Chondrocyte (in vitro differentiated cells): ENCODE results near the gene MOXD1. TPM values are rescaled to one million over a fixed set of nuclear protein-coding genes. Genes with fewer than 3 reads are reported as not detected.
"Not testable (repeated sequence)": the region's sequence is repeated elsewhere in the genome, so short reads cannot be mapped to it uniquely, and the experiment has no call there.

ENCODE experiments used
- DNase-seq: peaks from one replicate; pipeline ENCODE4 v3.0.0; 2021; ENCODE audit warnings: mixed read lengths, low spot score
- H3K27ac Mint-ChIP-seq: one replicate; pipeline ENCODE4 v1.8.0; 2021; ENCODE audit warnings: mild to moderate bottlenecking, moderate library complexity, mixed read lengths; ENCODE audit not compliant: unreplicated experiment
- H3K27me3 Mint-ChIP-seq: 2 replicates; pipeline ENCODE4 v1.8.0; 2021; ENCODE audit warnings: low read depth, mixed read lengths
- H3K36me3 Mint-ChIP-seq: 2 replicates; pipeline ENCODE4 v1.8.0; 2021; ENCODE audit warnings: low read depth, mixed read lengths
- H3K4me1 Mint-ChIP-seq: 2 replicates; pipeline ENCODE4 v1.8.0; 2021; ENCODE audit warnings: low read depth, mild to moderate bottlenecking, mixed read lengths
- H3K4me3 Mint-ChIP-seq: one replicate; pipeline ENCODE4 v1.8.0; 2021; ENCODE audit warnings: mild to moderate bottlenecking, moderate library complexity, mixed read lengths; ENCODE audit not compliant: unreplicated experiment
- H3K9me3 Mint-ChIP-seq: 2 replicates; pipeline ENCODE4 v1.8.0; 2021; ENCODE audit warnings: low read depth, mixed read lengths
- CTCF ChIP-seq: fragments of 200-600 bp; sonication (generic); IDR thresholded peaks from 2 replicates; pipeline ENCODE4 v1.5.0; 2021; ENCODE audit warnings: antibody characterized with exemption, mild to moderate bottlenecking, moderate library complexity
- total RNA-seq: library from RNA; stranded (reverse); gene quantifications from 3 replicates; pipeline ENCODE4 v1.2.1, GENCODE V29; 2021

Gene MOXD1
- total RNA-seq, 1 donor from 2014 or later, result 9.0 TPM

DNA sequence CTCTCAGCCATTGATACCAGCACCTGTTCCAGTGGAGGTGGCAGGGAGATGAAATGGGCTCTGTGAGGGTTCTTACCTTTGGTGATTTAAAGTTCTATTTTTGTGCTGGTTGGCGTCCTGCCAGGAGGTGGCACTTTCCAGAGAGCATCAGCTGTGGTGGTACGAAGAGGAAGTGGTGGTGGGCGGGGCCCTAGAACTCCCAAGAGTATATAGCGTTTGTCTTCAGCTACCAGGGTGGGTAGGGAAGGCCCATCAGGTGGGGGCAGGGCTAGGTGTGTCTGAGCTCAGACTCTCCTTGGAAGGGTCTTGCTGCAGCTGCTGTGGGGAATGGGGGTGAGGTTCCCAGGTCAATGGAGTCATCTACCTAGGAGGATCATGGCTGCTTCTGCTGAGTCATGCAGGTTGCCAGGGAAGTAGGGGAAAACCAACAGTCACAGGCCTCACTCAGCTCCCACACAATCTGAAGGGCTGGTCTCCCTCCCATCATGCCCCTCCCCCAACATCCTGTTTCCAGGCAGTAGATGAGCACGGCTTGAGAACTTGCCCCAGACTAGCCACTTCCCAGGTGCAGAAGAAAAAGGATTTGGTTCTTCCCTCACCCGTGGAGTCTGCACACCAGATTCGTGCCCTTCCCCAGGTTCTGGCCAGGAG is 46.6 kb downstream of the MOXD1 start:
- H3K27me3 Mint-ChIP-seq, result no peaks in the 10 kb centered on the region
- peaks cover 3% of the 10 kb centered on the region for H3K4me1 Mint-ChIP-seq
- no peak for TF ChIP-seq CTCF
- H3K36me3 Mint-ChIP-seq, result peaks cover 2% of the 10 kb centered on the region
- no peak overlapping the region for H3K27ac Mint-ChIP-seq
- DNase-seq, result no peak
- no peak overlapping the region for H3K4me3 Mint-ChIP-seq
- H3K9me3 Mint-ChIP-seq, result peaks cover 11% of the 10 kb centered on the region

- H3K36me3 Mint-ChIP-seq, DNase-seq, H3K27me3 Mint-ChIP-seq, H3K27ac Mint-ChIP-seq, H3K4me1 Mint-ChIP-seq, H3K4me3 Mint-ChIP-seq: not testable (repeated sequence)
- H3K9me3 Mint-ChIP-seq, result peaks cover 11% of the 10 kb centered on the region
Observed at GRCh38 chr6:132351986-132352385, 49.3 kb downstream of the MOXD1 start.

- H3K9me3 Mint-ChIP-seq, result peaks cover 12% of the 10 kb centered on the region
- no peak for TF ChIP-seq CTCF
- H3K4me1 Mint-ChIP-seq, result no peaks in the 10 kb centered on the region
- H3K27me3 Mint-ChIP-seq, result no peaks in the 10 kb centered on the region
- no peak for DNase-seq
- H3K27ac Mint-ChIP-seq, result no peak overlapping the region
- no peak overlapping the region for H3K4me3 Mint-ChIP-seq
- no peaks in the 10 kb centered on the region for H3K36me3 Mint-ChIP-seq
Observed at GRCh38 chr6:132348231-132348630, 53.0 kb downstream of the MOXD1 start.

DNA sequence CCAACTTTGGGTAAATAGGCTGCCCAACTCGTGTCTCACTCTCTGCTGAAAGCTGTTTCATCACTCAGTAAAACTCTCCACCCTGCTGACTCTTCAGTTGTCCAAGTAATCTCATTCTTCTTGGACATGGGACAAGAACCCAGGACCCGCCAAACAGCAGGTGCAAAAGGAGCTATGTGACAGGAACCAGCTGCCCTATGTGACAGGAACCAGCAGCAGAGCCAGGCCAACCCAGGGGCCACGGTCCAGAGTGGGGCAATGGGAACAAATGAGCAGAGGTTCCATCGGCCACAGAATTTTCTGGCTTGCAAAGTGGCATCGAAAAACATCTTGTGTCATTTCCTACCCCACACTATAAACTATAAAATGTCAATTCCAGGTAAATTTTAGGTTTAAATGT is 56.5 kb downstream of the MOXD1 start:
- Mint-ChIP-seq H3K4me3 (no peak overlapping the region), H3K36me3 (no peaks in the 10 kb centered on the region), H3K27ac (peak overlapping the region; percentile 24), H3K27me3 (no peaks in the 10 kb centered on the region), H3K9me3 (peaks cover 8% of the 10 kb centered on the region), H3K4me1 (peaks cover 10% of the 10 kb centered on the region)
- TF ChIP-seq CTCF, result no peak
- no peak for DNase-seq

GRCh38 chr6:132341646-132342045 is 59.6 kb downstream of the MOXD1 start:
- H3K36me3 Mint-ChIP-seq, result no peaks in the 10 kb centered on the region
- H3K9me3 Mint-ChIP-seq, result peaks cover 8% of the 10 kb centered on the region
- no peak overlapping the region for H3K27ac Mint-ChIP-seq
- no peak for TF ChIP-seq CTCF
- H3K27me3 Mint-ChIP-seq, result no peaks in the 10 kb centered on the region
- no peak overlapping the region for H3K4me3 Mint-ChIP-seq
- peaks cover 10% of the 10 kb centered on the region for H3K4me1 Mint-ChIP-seq
- DNase-seq, result no peak

DNA sequence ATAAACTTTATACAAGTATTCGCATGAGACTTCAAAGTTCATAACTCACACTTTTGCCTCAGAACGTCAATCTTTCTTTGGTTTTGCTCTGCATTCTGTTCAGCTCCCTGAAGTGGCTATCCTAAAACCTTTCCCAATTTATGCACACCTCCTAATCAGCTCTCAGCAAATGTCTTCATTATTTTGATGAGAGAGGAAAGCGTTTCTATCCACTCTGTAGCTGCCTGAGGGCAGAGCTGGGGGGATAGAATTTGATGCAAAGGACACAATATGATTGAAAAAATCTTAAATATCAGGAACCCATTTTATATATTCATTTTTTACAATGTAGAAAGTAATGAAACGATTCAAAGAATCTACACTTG is 66.8 kb downstream of the MOXD1 start:
- H3K36me3 Mint-ChIP-seq, result no peaks in the 10 kb centered on the region
- DNase-seq, result no peak

More for the DNA sequence above, 66.8 kb downstream of the MOXD1 start:
- Mint-ChIP-seq H3K4me1 (peaks cover 14% of the 10 kb centered on the region), H3K9me3 (peaks cover 3% of the 10 kb centered on the region), H3K4me3 (no peak overlapping the region), H3K27ac (no peak overlapping the region), H3K27me3 (no peaks in the 10 kb centered on the region)
- TF ChIP-seq CTCF, result no peak
